Inferior parietal cortex (tissue), 1 donor: Measurements from ENCODE around the gene MYADML2.

Experiments used
- DNase-seq: peaks from one replicate; pipeline ENCODE4 v3.0.0-alpha.2; 2016; ENCODE audit errors: extremely low spot score

The MYADML2 gene

DNA sequence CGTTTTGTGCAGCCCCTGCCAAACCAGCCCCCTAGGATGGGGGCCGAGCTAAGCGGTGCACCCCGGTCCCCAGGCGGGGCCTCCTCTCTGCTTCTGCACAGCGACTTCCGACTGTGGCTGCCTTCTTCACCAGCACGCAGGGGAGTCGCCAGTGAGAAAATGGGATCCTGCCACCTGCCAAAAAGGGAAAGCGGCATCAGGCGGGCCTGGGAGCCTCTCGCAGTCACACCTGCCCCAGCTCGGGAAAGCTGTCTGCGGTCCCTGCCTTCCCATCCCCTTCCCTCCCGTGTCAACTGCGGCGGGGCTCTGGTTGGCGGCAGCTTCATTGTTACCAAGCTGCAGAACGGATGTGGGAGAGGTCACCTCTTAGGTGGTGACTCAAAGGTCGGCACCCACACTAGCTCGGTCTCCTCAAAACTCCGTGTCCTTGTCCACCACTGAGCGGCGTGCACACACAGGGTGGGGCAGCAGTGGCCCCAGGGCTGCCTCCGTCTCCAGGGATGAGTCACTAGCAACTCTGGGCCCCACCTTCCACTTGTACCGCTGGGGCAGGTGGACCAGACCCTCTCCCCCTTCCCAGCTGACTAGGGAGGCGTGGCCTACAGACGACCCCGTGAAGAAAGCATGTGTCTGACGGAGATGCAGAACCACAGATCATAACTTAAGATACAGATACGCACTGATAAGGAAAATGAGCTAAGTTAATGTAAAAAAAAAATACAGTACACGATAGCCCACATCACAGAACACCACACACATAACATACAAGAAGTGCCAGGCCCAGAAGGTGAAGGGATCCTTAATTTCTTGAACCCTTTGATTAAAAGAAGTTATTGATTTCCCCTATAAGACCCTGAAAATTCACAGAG is 34.4 kb downstream of the MYADML2 start:
- no peak for DNase-seq

DNA sequence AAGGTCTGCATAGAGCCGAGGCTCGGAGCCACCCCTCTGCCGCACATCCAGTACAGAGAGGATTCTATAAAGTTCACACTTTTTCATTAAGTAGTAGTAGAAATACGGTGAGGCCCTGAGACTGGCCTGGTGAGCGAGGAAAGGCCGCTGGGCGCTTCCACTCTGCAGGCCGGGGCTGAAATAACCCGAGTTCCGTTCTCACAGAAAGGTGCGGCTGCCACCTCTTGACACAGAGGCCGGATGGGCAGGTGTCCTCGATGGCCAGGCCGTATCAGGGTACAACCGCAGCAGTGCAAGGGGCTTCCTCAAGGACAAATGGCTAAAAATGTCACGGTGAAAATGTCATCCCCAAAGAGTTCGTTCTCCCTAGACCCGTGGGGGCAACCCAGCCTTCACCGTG is 35.1 kb downstream of the MYADML2 start:
- no peak for DNase-seq

DNA sequence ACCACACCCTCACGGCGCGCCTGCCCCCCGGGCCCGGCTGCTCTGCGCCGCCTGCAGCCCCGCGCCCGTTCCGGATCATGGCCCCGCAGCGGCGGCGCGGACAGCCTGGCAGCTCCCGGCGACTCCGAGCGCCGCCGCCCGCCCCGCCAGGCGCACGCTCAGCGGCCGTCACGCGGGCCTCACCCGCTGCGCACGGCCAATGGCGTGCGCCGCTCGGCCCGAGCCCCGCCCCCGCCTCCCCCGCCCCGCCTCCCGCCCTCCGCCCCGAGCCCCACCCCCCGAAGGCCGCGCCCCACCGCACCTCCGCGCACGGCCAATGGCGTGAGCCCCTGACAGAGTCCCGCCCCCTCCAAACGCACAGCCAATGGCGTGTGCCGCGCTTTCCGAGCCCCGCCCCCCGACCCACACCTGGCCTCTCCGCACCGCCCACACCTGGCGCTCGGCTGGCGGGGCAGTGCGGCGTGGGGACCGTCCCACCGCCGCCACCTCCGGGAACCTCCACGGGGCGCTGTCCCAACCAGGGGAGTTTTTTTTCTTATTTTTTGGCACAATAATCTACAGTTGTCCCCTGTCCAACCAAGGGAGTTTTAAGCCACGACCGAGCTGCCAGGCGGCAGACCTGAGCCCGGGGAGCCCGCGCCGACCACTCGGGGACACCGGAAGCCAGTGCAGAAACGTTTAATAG is 35.6 kb downstream of the MYADML2 start, which contains the start of gene PCYT2:
PCYT2 (minus strand) TSS at position 123 of the 685 bp plus-strand sequence; CDS start at position 79, 44 bp downstream.
- peak; percentile 79 for DNase-seq

DNA sequence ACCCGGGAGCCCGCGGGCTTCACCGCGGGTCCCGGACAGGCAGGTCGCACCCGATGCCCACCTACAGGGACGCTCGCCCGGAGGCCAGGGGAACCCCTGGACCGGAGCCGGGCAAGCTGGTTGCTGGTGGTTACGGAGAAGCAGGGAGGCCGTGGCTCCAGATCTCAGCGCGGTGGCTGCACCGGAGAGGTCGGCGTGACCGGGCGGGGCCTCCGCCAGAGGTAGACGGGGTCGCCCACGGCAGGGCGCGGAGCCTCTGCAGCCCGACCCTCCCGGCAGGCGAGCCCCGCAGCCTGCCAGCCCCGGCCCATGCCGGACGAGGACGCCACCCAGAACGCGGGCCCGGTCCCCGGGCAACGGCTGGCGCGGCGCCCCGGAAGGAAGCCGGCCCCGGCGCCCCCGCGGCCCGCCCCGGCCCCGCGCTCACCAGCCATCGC is 36.2 kb downstream of the MYADML2 start:
- no peak for DNase-seq

DNA sequence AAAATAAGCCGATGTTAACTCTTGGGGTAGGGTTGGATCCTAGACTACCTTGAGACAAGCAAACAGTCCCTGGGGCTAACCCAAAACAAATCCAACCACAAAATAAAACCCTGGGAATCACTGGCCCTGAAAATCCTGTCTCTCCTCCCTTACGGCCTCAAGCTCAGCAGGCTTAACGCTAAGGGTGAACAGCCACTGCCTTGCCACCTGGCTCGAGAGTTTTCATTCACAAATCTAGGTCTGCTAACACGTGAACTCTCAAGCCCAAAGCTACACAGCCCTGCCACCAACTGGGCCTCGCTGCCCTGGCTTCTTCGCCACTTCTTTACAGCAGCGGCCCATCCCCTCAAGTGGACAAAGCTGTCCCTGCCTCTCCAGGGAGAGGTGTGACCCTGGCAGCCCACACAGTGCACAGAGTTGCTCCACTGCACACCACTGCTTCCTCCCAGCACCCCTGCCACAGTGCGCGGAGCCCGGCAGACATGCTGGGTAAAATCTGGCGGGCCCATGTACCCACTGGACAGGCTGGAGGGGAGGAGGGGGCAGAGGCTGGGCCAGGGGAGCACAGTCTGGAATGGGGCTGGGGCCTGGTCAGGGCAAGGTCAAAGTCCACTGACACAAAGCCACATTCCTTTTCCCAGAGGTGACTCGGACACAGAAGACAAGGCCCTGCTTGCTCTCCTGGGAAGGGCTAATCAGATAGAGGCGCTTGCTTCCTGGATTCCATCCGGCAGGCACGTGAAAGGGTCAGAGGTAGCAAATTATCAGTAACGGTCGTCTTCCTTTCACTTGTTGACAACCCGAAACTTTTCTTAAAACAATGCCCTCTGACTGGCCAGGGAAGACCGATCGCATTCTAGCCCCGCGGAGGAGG is 36.8 kb downstream of the MYADML2 start:
- DNase-seq, result no peak

DNA sequence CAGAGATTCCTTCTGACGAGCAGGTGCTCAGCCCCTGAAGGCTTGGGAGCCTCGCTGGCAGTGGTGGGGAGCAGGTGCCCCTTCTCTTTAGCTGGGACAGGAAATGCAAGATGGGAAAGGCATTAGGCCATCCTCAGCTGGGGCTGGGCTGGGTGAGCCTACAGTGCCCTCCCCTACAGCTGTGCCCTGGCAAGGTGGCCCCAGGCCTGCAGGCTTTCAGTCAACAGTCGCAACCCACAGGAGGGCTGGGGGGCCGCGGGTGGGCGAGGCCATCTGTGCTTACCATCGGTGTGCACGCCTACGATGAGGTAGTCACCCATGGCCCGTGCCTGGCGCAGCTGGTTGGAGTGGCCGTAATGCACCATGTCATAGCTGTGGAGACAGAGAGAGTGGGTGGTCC is 37.8 kb downstream of the MYADML2 start:
- DNase-seq, result no peak

GRCh38 chr17:81908793-81909192 is 38.2 kb downstream of the MYADML2 start:
- DNase-seq, result no peak

DNA sequence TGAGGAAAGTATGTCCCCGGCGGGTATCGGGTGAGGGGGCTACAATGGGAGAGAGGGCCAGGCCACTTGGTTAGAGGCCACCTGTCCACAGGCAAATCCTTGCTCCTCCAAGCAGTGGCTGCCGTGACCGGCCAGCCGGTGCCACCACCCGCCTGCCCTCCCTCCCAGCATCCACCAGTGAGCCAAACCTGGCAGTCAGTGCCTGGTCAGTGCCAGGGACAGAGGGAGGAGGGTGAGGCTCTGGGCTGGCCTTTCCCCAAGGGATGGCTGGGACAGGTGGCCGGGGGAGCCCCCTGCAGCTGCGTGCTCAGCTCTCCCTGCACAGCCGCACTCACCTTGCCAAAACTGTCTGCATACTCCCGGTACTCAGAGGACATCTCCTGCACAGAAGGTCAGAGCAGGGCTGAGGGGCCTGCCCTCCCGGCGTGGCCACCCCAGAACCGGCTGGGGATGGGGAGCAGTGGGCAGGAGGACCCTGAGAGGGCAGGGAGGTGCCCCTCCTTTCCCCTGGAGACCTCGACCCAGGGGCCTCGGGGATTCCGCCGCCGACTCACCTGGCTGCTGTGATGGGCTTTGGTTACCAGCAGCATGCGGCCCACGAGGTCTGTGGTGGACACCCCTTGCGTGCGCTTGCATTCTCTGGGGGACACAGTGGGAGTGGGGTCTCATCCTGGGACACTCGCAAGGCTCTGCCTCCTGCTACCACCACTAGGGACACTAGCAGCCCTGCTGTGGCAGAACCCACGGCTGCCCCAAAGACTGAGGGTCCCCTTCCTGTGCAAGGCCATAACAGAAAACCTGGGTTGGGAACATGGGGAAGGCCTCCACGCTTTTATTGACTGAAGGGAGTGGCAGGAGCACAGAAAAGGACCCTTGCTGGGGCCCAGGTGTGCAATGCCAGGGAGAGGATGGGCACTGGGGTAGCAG is 39.6 kb downstream of the MYADML2 start:
- DNase-seq, result no peak

DNA sequence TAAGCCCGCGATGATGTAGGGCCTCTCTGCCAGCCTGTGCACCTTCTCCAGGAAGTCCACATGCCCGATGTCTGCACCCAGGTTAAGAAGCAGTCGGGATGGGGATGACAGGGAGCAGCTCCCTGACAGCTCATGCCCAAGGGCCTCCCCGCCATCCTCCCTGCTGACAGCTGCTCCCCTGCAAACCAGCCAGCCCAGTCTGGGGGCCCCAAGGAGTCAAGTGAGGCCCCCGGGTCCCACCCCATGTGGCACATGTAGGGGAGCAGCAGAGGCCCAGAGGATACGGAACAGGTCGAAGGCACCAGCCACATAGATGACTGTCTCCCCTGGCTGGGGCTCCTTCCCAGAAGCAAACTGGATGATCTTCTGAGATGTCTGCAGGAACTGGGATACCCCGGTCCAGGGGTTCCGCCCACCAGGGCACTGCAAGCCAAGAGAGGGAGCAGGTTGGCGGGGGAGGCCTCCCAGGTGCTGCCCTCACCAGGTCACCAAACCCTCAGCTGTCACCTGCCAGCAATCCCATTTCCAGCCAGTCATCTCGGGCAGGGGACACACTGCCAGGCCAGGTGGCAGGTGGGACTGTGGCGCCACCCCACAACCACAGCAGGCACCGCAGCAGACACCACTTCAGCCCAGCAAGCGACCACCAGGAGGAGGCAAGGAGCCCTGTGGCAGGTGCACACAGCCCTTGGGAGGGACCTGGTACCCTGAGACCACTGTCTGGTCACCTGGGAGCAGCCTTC is 40.4 kb downstream of the MYADML2 start:
- DNase-seq, result no peak

- DNase-seq, result no peak
Observed at GRCh38 chr17:81905993-81906392, 41.0 kb downstream of the MYADML2 start.

- no peak for DNase-seq
Observed at GRCh38 chr17:81905424-81905875, 41.6 kb downstream of the MYADML2 start.

DNA sequence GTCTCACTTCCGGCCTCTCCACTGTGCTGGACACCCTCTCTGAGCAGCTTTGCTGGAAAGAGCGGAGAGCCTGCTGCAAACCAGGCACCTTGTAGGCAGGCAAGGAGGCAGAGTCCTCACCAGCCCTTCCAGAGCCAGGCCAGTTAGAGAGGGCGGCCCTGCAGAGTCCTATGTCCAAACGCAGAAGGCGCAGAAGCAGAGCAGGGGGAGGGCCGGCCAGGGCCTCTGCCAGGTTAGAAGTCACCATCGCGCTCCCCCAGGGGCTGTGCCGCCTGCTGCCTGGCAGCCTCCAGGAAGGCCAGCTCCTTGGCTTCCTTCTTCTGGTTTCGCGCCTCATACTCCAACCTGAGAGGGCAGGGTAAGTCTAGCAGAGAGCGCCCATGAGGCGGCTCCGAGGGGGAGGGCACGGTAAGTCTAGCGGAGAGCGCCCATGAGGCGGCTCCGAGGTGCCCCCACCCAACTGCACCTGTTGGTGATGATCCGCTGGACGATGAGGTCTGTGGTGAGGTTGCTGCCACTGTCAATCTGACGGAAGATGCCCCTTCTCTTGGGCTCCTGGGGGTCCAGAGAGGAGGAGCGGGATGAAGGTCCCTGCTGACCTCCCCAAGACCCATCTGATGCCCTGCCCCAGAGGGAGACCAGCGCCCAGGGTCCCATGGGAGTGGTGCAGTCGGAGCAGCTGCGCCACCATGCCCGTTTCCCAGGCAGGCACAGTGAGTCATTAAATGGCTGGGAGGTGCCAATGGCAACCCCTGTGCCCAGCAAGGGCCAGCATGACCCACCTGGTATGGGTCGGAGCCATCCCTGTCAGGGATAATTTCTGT is 42.2 kb downstream of the MYADML2 start:
- DNase-seq, result no peak

DNA sequence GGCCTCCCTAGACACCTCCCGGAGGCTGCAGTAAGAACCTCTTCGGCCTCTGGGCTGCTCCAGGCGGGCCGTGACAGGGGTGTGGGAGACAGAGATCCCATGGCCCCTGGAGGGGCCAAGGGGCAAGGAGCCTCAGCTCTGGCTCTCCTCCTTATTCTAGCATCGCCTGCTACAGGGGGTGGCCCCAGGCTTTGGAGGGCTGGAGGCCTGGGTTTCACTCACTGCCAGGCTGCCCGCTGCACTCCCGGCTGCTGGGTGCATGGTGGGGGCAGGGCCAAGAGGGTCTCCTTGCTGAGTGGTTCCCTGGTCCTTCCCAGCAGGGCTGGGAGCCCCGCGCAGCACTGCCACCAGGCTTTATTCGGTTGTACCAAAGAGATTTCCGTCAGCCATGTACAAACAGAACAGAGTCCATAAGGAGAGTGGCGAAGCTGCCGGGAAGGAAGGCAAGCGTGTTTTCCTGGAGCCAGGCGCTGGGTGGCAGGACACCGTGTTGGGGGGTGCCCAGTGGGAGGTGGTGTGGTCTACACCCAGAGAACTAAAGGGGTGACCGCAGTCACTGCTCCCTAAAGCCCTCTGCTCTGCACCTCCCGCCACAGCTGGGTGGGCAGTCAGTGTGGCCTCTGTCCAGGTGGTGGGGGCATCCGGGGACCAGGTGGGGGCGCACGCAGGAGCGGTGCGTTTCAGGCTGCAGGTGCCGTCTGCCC is 43.0 kb downstream of the MYADML2 start:
- DNase-seq, result no peak

DNA sequence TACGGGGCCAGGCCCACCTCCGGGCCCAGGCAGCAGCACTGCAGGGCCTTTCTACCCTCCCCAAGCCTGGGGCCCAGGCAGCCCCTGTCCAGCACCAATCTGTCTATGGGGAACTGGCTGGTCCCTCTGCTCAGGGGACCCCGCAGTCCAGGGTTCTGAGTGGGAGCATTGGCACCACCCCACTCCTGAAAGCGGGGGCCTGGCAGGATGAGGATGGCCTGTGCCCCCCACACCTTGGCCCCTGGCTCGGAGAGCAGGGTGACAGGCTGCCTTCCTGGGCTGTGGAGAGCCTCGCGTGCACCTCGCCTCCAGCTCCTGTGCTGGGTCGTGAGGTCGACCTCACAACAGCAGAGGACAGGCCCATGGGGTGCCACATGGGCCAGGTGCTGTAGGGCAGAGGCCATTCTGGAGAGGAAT is 43.6 kb downstream of the MYADML2 start:
- DNase-seq, result no peak

GRCh38 chr17:81902653-81903414 is 44.2 kb downstream of the MYADML2 start:
- no peak for DNase-seq

GRCh38 chr17:81902023-81902652 is 44.9 kb downstream of the MYADML2 start, which contains the start of gene NPB:
Gene NPB (plus strand): TSS chr17:81902238. CDS start chr17:81902278, 40 bp downstream.
- DNase-seq, result no peak
